ENCODE results near the gene BIRC2.

DNA sequence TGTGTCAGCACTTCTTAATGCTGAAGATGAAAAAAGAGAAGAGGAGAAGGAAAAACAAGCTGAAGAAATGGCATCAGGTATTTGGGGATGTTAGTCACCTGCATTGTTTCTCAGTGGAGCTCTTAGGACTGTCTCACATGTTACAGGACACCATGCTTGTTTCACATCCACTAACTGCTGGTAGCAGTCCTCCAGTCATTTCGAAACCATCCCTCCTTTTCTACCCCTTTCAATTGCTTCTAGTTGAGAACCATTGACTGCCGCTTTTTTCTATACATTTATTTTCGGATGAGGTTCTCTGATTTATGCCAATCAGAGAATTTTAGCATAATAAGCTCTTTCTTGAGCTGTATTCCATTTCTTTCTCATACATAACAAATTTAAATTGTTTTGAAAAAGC is 21.5 kb downstream of the BIRC2 start:
- TF ChIP-seq, protein P1, sequence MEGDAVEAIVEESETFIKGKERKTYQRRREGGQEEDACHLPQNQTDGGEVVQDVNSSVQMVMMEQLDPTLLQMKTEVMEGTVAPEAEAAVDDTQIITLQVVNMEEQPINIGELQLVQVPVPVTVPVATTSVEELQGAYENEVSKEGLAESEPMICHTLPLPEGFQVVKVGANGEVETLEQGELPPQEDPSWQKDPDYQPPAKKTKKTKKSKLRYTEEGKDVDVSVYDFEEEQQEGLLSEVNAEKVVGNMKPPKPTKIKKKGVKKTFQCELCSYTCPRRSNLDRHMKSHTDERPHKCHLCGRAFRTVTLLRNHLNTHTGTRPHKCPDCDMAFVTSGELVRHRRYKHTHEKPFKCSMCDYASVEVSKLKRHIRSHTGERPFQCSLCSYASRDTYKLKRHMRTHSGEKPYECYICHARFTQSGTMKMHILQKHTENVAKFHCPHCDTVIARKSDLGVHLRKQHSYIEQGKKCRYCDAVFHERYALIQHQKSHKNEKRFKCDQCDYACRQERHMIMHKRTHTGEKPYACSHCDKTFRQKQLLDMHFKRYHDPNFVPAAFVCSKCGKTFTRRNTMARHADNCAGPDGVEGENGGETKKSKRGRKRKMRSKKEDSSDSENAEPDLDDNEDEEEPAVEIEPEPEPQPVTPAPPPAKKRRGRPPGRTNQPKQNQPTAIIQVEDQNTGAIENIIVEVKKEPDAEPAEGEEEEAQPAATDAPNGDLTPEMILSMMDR (IDR thresholded peaks at IDR 0.05; ENCODE audit: low read depth, low read length) = no peak
- no peak for TF ChIP-seq MYC (IDR thresholded peaks at IDR 0.05; ENCODE audit: low read depth, low read length)
- no peak for TF ChIP-seq POLR2A (IDR thresholded peaks at IDR 0.05; ENCODE audit: extremely low read depth, insufficient read length)
- TF ChIP-seq, protein P2, sequence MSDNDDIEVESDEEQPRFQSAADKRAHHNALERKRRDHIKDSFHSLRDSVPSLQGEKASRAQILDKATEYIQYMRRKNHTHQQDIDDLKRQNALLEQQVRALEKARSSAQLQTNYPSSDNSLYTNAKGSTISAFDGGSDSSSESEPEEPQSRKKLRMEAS (IDR thresholded peaks at IDR 0.05; ENCODE audit: low read depth, low read length) = no peak

All from NB4 (cell line).